Activated T-cell treated with anti-CD3 and anti-CD28 coated beads, Interleukin-2, amount 50 U/mL, for 1 hour (primary cell): ENCODE data around the gene DNAJC10.
"Not testable (repeated sequence)": the region's sequence is repeated elsewhere in the genome, so short reads cannot be mapped to it uniquely, and the experiment has no call there.

Source experiments
- DNase-seq: peaks from one replicate; pipeline ENCODE4 v3.0.0-alpha.2; 2020

Gene DNAJC10, protein sequence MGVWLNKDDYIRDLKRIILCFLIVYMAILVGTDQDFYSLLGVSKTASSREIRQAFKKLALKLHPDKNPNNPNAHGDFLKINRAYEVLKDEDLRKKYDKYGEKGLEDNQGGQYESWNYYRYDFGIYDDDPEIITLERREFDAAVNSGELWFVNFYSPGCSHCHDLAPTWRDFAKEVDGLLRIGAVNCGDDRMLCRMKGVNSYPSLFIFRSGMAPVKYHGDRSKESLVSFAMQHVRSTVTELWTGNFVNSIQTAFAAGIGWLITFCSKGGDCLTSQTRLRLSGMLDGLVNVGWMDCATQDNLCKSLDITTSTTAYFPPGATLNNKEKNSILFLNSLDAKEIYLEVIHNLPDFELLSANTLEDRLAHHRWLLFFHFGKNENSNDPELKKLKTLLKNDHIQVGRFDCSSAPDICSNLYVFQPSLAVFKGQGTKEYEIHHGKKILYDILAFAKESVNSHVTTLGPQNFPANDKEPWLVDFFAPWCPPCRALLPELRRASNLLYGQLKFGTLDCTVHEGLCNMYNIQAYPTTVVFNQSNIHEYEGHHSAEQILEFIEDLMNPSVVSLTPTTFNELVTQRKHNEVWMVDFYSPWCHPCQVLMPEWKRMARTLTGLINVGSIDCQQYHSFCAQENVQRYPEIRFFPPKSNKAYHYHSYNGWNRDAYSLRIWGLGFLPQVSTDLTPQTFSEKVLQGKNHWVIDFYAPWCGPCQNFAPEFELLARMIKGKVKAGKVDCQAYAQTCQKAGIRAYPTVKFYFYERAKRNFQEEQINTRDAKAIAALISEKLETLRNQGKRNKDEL

DNA sequence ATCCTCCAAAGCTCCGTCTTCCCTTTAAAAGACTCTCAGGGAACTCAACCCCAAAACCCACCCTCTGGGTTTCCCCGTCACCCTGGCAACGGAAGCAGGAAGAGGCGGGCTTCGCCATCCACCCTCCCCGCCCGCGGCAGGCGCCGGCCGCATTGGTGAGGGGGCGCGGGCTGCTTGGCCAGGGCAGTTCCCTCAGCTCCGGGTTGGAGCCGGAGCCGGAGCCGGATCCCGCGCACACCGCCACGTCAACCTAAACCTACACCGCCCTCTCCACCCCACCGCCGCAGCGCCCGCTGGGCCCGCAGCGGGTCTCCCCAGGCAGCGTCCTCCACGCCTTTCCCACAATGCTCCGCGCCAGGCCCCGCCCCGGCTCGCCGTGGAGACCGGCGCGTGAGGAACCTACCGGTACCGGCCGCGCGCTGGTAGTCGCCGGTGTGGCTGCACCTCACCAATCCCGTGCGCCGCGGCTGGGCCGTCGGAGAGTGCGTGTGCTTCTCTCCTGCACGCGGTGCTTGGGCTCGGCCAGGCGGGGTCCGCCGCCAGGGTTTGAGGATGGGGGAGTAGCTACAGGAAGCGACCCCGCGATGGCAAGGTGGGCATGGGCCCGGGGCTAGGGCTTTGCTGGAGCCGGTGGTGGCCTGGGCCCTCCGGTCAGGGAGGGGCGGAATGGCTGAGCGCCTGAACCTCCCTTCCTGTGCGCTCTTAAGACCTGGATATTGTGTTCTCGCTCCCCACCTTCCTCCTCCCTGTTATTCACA lies at the start of gene DNAJC10:
Gene DNAJC10, plus strand, starts transcription at position 366 of the 758 bp plus-strand sequence. CDS start 1,830 bp downstream, outside the sequence.
- peak; percentile 89 for DNase-seq

DNA sequence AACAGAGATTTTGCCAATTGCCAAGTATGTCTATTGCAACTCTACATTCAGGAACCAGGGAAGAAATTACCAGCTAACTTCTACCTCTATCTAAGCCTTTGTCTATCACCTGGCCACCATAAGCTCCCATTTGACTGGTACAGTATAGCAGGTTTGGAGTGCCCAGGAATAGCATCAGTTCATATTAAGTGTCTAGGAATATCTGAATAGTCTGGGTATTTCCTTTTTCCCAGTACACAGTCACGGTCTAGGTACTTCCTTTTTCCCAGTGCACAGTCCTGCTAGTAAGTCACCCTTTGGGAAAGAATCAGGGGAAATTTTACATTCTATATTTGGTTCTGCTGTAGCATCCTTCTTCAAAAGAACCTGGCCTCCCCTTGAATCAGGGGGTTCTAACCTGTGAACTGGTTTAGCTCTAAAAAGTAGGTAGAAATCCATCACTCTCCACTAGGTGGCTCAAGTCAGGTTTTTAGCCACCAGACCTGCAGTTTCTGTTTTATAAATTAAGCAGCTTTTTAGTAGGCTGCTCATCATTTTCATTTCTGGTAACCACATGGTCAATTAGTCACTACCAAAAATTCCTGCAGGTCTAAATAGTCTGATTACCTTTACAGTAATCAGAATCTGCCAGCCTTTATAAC lies 49.3 kb upstream of the DNAJC10 start:
- DNase-seq: no peak

DNA sequence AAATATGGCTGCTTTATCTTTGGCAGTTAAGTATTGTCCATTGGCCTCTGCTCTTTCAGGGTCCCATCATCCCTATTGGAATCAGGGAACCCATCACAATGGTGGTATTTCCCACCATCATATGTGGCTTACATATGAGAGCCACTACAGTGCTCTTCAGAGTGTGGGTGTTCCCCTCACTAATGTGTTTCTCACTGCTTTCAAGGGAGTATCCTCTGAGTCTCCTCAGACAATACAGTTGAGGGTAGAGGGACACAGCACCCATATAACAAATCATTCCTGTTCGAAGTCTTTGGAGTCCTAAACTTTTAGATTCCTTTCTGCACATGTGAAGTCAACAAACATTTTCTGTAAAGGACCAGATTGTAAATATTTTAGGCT lies 48.8 kb upstream of the DNAJC10 start:
- no peak for DNase-seq

- no peak for DNase-seq
These were observed 47.4 kb upstream of the DNAJC10 start for GRCh38 chr2:182668671-182669070.

DNA sequence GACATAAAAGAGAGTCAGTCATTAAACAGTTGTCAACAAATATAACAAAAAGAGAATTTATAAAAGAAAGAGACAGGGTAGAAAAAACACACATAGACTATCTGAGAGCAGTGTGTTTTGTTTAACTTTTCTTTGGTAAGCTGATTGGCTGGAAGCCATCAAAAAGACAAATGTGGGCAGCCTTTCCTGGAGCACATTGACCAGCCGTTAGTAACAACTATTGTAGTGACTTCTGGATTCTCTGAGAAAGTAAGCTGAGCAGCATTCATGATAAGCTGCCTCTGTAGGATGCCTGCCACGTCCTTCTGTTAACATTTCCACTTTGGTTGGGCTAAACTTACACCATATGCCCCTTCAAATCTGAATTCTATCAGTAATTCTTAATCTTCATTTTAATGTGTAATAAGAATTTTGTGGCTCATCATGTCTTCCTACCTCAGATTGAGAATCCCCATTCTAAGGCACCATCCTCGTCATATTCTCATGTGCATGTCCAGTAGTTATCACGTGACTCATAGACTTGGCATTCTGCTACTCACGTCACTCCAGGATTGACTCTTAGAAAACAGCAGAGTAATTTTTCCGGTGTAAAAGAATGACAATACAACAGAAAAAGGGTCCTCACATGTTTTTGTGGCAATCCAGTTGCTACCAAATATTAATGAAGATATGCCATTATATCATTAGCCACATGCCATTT lies 43.4 kb upstream of the DNAJC10 start:
- no peak for DNase-seq

DNA sequence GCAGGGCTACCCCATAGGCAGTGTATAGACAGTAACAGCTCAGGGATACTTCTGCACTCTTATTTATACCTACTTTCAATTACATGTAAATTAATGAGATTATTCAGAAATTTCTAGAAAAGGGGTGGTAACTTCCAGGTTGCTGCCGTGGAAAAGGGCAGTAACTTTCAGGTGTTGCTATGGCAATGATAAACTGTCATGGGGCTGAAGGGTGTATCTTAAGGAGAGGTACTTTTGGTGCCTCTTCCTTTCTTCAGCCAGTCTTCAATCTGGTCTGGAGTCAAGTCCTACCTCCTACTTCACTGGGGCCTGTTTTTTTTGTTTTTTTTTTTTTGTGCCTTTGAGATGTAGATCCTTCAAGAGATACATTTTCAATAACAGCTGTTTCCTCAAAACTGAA lies 35.2 kb upstream of the DNAJC10 start:
- DNase-seq: no peak

- DNase-seq: no peak
These were observed 33.8 kb upstream of the DNAJC10 start for GRCh38 chr2:182682210-182682609.

DNA sequence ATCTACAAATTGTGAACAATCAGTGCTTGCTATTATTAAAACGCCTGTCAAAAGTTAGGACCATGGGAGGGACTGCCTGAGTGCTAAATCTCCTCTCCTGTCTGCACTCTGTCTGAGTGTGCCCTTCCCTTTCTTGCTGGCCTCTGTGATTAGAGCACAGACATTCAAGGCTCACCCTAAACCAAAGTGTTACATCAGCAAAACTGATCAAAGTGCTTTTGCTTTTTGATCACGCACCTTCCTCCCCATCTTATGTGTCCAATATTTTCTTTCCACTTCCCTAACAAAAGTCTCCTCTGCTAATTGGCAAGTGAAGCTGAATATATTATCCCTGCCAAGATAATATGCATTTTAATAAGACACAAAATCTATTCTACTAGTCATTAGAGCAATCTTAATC lies 30.5 kb upstream of the DNAJC10 start:
- no peak for DNase-seq

GRCh38 chr2:182686763-182687162 lies 29.3 kb upstream of the DNAJC10 start:
- not testable (repeated sequence) for DNase-seq

- DNase-seq: no peak
These were observed 21.9 kb upstream of the DNAJC10 start for GRCh38 chr2:182694189-182694588.

DNA sequence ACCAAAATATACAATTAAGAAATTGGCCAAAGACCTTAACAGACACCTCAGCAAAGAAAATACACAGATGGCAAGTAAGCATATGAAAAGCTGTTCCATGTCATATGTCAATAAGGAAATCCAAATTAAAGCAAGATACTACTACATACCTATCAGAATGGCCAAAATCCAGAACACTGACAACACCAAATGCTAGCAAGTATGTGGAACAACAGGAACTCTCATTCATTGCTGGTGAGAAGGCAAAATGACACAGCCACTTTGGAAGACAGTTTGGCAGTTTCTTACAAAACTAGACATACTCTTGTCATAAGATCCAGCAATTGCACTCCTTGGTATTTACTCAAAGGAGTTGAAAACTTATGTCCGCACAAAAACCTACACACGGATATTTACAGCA lies 20.3 kb upstream of the DNAJC10 start:
- no peak for DNase-seq

- DNase-seq: no peak
These were observed 17.4 kb upstream of the DNAJC10 start for GRCh38 chr2:182698671-182699070.

DNA sequence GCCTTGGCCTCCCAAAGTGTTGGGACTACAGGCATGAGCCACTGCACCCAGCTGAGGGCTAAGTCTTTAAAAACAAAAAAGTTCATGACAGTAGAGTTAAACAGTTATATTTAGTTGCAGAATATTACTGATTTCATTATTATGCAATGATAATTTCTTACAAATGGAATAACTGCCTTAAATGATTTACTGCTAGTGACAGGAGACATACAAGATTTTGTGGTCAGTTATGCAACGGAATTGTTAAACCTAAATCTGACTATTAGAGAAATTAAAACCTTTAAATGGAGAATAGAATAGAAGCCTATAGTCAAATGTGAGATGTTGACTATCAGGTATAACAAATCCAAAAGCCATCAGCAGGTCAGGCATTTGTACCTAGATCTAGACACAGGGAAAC lies 10.3 kb upstream of the DNAJC10 start:
- DNase-seq: no peak

- DNase-seq: no peak
These were observed 9.3 kb upstream of the DNAJC10 start for GRCh38 chr2:182706751-182707150.

GRCh38 chr2:182713601-182714000 lies 2.5 kb upstream of the DNAJC10 start:
- DNase-seq: no peak

- no peak for DNase-seq
These were observed 751 bp upstream of the DNAJC10 start for GRCh38 chr2:182715121-182715891.

GRCh38 chr2:182716650-182716979 lies 558 bp downstream of the DNAJC10 start:
- DNase-seq: no peak

DNA sequence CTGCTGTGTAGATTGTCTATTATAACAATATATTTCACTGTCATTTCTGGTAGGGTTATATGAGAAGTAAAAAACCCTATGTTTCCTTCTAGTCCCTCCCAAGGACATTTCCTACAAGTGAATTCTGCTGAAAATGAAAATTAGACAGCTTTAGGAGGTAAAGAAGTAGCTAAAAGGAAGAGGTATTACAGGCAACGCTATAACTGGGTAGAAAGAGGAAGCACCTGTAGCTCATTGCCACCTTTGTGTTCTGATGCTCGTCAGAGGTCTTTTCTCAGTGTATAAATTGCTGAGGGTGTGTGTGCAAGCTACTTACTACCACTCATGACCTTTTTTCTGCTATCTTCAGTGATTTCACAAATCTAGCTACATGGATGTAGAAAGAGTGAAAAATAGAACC lies 1.4 kb downstream of the DNAJC10 start:
- DNase-seq: no peak

GRCh38 chr2:182717816-182718215 lies 1.8 kb downstream of the DNAJC10 start:
- DNase-seq: no peak

GRCh38 chr2:182718459-182718858 lies 2.4 kb downstream of the DNAJC10 start:
- DNase-seq: no peak

- not testable (repeated sequence) for DNase-seq
These were observed 3.1 kb downstream of the DNAJC10 start for GRCh38 chr2:182719116-182719515.

DNA sequence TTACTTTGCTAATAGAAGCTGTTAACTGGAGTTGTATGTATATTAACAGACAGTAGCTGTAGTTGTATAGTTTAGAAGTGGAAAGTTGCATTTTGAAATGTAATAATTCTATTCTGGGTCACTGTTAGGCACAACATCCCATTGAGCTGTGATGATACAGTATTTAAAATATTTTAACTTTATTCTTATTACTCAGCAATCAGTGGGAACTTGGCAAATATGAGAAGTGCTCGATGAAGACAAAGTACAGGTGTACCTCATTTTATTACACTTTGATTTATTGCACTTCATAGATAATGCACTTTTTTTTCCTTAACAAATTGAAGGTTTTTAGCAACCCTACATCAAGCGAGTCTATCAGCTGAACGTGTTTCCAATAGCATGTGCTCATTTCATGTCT lies 8.6 kb downstream of the DNAJC10 start:
- DNase-seq: no peak
